Measurements from ENCODE around the gene SDHD.
"Not testable (repeated sequence)": the region's sequence is repeated elsewhere in the genome, so short reads cannot be mapped to it uniquely, and the experiment has no call there.

SDHD gene

GRCh38 chr11:112086422-112087191 is at the start of gene SDHD, which contains the start of gene TIMM8B:
SDHD (plus strand) TSS chr11:112086873; CDS start chr11:112086908, 35 bp downstream.
TIMM8B (minus strand) TSS chr11:112086756; CDS start chr11:112086723, 33 bp downstream.
- DNase-seq: peak; percentile 80

DNA sequence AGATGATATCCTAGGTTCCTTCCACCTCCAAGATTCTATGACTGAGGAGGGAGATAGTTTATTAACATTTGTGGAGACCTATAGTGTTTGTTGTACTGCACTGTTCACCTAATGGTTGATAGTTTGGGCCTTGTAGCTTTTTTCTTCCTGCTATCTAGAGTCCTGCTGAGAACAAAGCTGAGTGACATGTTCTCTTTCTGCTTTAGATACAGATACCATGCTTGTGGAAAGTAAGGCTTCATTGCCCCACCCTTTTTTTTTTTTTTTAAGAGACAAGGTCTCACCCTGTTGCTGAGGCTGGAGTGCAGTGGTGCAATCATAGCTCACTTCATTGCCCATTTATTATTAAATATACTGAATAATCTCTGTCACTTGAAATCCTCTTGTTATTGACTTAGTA is 49.1 kb upstream of the SDHD start:
- no peak for DNase-seq

- DNase-seq: no peak
These were observed 44.3 kb upstream of the SDHD start for GRCh38 chr11:112042161-112042960.

DNA sequence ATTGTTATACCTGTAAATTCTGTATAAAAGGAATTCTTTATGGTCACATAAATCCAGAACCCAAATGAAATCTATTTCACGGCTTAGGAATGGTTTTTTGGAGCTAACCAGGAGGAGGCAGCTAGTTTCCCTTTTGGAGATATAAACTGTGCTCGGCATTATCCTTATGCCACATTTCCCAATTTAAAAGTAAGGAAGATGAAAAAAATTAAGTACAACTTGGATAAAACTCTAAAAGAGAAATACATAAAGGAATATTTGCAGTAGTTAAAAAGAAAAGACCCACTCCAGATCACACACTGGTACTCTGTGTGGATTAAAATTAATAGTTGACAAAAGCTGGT is 43.7 kb upstream of the SDHD start:
- no peak for DNase-seq

DNA sequence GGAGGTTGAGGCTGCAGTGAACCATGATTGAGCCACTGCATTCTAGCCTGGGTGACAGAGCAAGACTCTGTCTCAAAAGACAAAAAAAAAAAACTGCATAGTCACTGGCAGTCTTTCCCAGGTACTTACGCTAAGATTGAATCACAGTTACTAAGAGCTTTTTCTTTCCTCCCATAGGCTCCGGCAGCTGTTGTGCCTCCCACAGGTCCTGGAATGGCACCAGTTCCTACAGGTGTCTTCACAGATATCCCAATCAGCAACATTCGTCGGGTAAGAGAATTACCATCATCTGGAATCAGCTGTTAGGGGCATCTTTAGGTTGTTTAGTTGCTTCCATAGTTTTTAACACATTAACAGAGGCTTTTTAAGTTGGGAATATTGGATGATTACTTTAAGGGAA is 41.7 kb upstream of the SDHD start:
- no peak for DNase-seq

- not testable (repeated sequence) for DNase-seq
These were observed 40.0 kb upstream of the SDHD start for GRCh38 chr11:112046647-112047046.

DNA sequence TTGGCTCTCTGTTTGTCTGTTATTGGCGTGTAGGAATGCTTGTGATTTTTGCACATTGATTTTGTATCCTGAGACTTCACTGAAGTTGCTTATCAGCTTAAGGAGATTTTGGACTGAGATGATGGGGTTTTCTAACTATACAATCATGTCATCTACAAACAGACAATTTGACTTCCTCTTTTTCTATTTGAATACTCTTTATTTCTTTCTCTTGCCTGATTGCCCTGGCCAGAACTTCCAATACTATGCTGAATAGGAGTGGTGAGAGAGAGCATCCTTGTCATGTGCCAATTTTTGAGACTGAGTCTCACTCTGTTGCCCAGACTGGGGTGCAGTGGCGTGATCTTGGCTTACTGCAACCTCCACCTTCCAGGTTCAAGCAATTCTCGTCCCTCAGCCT is 38.4 kb upstream of the SDHD start:
- not testable (repeated sequence) for DNase-seq

- no peak for DNase-seq
These were observed 36.9 kb upstream of the SDHD start for GRCh38 chr11:112049777-112050176.

GRCh38 chr11:112050721-112051120 is 36.0 kb upstream of the SDHD start:
- no peak for DNase-seq

GRCh38 chr11:112051768-112052167 is 34.9 kb upstream of the SDHD start:
- no peak for DNase-seq

- no peak for DNase-seq
These were observed 29.5 kb upstream of the SDHD start for GRCh38 chr11:112057170-112057569.

DNA sequence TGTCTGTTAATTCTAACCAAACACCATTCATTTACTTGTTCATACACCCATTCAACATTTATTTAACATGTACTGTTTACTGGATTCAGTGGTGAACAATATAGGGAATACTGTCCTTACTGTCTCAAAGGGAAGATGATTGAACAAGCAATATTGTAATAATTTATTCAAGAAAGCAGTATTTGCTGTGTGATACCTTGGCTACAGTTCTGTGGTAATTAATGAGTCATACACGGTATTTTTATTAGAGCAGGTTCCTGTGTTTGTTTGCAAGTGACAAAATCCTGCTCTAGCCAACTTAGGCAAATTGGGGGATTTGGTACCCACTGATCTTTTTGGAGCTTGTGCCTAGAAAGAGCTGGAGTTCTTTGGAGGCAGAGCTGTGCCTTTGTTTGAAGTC is 28.6 kb upstream of the SDHD start:
- DNase-seq: no peak

DNA sequence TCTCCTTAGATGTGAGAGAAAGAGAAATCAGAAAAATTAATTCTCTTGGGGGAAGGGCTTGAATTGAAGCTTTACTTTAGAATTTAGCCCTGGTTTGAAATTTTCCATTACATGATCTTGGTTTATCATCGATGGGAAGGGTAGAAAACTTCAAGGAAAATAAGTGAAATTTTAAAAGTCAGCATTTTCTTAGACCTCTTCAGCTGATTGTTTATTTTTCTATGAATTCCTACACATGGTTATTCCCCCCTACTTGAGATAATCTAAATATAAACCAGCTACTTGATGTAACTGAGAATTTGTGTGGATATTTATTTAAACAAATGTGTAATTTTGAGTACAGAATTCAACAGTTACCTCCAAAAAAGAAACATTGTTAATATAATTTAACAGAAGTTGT is 23.8 kb upstream of the SDHD start:
- no peak for DNase-seq

DNA sequence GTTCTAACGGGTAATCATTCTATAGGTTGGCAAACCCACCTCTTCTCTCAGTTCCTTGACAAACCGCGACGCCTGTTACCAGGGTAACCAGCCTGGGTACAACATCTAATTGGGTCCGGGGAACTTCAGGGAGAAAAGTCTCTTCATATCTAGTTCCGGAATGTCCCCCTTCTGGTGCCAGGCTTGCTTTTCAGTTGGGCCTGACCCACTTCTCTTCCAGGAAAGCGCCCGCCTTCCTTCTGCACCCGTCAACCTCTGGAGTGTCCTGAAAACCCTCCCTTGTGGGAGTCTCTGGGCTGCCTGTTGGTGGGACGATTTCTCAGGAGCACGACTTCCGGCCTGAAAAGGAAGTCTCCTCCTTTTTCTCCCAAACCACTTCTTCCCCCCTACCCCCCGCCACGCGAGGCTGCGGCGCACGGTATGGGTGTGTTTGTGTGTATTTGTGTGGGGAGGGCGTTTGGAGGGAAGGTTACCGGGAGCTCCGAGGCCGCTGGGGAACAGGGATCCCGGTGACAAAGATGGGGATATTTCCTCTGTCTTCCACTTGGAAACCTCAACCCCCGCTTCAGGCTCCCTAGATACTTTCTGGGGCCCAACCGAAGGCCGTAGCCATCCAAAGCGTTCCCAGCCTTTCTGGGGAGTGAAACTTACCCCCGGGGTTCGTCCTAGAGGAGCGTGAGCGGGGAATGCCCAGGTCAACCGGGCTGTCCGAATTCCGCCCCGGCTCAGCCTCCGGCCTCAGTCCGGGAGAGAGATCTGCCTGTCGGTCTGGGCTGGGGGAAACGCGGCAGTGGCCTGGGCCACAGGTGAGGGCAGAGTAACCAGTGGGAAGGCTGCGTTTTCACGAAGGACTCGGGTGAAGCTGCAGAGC is 12.5 kb upstream of the SDHD start, which contains the start of the genes NKAPD1 and PIH1D2:
Gene NKAPD1, plus strand, starts transcription at position 359 of the 871 bp plus-strand sequence. CDS start 1,276 bp downstream, outside the sequence.
Gene PIH1D2, minus strand, starts transcription at position 77 of the 871 bp plus-strand sequence. CDS start 843 bp downstream, outside the sequence.
- peak; percentile 66 for DNase-seq

DNA sequence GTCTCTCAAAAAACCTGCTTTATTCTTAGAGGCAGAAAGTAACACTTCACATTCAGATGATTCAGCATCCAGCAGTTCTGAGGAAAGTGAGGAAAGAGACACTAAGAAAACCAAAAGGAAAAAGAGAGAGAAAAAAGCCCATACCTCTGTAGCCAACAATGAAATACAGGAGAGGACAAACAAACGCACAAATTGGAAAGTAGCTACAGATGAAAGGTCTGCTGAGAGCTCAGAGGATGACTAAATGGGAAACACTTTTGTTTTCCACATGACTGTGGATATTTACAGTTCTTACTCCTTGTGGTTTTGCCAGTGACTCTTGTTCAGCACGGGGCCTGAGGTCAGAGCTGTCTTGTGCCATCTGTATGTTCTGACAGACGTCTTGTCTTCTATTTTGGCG is 3.9 kb upstream of the SDHD start:
- DNase-seq: no peak

GRCh38 chr11:112085822-112086421 is 751 bp upstream of the SDHD start:
- DNase-seq: no peak

DNA sequence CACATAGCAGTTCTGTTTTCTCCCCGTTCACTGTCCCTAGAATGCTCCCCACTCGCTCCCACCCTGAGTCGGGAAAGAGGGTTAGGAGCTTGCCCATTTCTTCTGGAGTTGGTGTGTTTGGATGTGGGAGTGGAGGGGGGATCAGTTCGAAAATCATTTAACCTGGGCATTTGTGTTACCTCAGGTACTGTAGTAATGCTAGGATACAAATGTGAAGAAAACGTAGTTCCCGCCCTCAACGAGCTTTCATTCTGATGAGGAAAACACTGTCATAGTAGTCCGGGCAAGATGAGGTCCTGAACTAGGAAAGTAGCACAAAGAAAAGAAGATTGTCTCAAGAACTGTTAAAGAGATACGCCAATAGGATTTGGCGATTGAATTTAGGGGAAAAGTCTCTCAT is 539 bp downstream of the SDHD start:
- no peak for DNase-seq

DNA sequence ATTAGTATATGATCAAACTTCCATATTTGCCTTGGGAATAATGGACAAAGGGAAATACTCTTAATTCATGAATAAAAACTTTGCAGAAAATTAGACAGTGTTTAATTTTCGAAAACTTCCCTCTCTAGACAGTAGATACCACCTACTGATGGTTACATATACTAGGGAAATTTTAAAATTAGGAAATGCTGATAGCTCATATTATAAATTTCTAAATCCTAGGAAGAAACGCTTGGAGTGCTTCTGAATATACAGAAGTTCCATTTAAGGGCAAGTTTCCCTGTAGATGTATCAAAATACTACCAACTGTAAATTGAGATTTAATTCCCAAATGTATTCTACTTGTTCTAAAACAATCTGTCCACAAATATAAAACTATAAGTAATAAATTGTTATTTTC is 8.6 kb downstream of the SDHD start:
- DNase-seq: not testable (repeated sequence)

DNA sequence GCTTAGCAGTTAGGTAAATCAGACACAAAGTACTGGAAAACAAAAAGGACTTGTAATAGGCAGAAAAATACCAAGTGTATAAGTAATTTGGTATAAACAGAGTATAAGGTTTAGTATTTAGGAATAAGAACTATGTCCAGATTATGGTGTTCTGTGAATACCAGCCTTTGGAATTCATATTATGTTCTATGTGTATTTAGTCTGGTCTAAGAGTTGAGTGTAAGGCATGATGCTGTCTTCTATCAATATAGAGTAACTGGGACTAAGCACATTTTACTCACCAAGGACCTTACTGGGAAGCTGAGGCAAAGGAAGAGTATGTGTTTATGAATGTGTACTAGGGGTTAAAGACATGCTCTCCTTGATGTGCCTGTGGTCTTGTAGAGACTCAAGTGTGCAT is 9.5 kb downstream of the SDHD start:
- no peak for DNase-seq

GRCh38 chr11:112097734-112098528 is 11.3 kb downstream of the SDHD start:
- no peak for DNase-seq

DNA sequence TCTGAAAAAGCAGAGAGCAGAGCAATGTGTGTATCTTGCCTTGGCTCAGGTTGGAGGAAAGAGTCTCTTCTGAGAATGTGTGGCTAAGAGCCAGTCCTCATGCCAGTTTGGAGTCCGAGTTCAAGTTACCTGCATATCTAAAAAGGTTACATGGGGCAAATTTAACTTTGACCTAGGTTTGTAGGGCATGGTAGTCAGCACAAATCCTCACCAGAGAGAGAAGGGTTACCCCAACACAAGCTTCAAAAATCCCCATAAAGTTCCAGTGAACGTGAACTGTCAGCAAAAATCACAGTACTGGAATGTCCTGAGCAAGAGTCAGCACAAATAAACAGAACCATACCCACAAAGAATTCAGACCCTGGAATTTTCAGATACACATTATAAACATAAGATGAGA is 13.8 kb downstream of the SDHD start:
- DNase-seq: no peak

DNA sequence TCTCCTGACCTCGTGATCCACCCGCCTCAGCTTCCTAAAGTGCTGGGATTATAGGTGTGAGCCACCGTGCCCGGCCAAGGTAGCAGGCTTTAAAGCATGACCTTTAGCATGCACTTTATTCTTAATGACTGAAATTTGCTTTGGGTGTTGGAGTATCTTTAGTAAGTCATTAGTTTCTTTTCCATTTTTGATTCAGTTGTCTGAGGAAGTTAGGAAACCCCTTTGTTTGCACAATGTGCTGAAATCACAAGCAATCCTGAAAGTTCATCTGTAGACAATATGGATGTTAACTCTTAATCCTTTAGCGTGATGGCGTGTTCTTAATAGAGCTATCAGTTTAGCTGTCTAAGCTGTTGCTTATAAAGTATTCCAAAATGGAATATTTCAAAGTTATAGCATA is 16.8 kb downstream of the SDHD start:
- no peak for DNase-seq

Measured in T1000 (cell line).